Neural progenitor cell (in vitro differentiated cells): ENCODE data around the gene CXCR3. TPM values are rescaled to one million over a fixed set of nuclear protein-coding genes. Genes with fewer than 3 reads are reported as not detected.

Experiments
- DNase-seq: peaks from one replicate; pipeline ENCODE4 v3.0.0-alpha.2; 2016; ENCODE audit warnings: low spot score
- H2AFZ ChIP-seq: fragments of 200-600 bp; sonication (generic); replicated peaks from 2 replicates; pipeline ENCODE4 v1.6.1; 2016; ENCODE audit warnings: antibody characterized with exemption
- H3F3A ChIP-seq: fragments of 200-600 bp; sonication (generic); 2 replicates; pipeline ENCODE4 v1.6.1; 2016; ENCODE audit warnings: antibody characterized with exemption, low read depth
- H3K27ac ChIP-seq: fragments of 200-600 bp; sonication (generic); 2 replicates; pipeline ENCODE4 v1.5.1; 2016; ENCODE audit warnings: mild to moderate bottlenecking
- H3K27me3 ChIP-seq: fragments of 200-600 bp; sonication (generic); 2 replicates; pipeline ENCODE4 v1.6.1; 2016; ENCODE audit warnings: mild to moderate bottlenecking, moderate library complexity
- H3K36me3 ChIP-seq: fragments of 200-600 bp; sonication (generic); 2 replicates; pipeline ENCODE4 v1.5.1; 2016
- H3K4me1 ChIP-seq: fragments of 200-600 bp; sonication (generic); 2 replicates; pipeline ENCODE4 v1.6.1; 2016; ENCODE audit warnings: mixed run types
- H3K4me2 ChIP-seq: fragments of 200-600 bp; sonication (generic); 2 replicates; pipeline ENCODE4 v1.6.1; 2016
- H3K4me3 ChIP-seq: fragments of 200-600 bp; sonication (generic); 2 replicates; pipeline ENCODE4 v1.5.1; 2016
- H3K79me2 ChIP-seq: fragments of 200-600 bp; sonication (generic); 2 replicates; pipeline ENCODE4 v1.6.1; 2016; ENCODE audit warnings: low read depth
- H3K9ac ChIP-seq: fragments of 200-600 bp; sonication (generic); 2 replicates; pipeline ENCODE4 v1.6.1; 2016
- H3K9me3 ChIP-seq: fragments of 200-600 bp; sonication (generic); 2 replicates; pipeline ENCODE4 v1.5.1; 2016; ENCODE audit warnings: low read depth
- H4K20me1 ChIP-seq: fragments of 200-600 bp; sonication (generic); 2 replicates; pipeline ENCODE4 v1.6.1; 2016; ENCODE audit warnings: low read depth
- H3K27ac Mint-ChIP-seq: 3 replicates; pipeline ENCODE4 v1.8.0; 2021; ENCODE audit warnings: mixed read lengths
- H3K27me3 Mint-ChIP-seq: 2 replicates; pipeline ENCODE4 v1.8.0; 2022; ENCODE audit warnings: low read depth, mild to moderate bottlenecking, inconsistent platforms, moderate library complexity, mixed read lengths; ENCODE audit not compliant: insufficient read depth
- H3K36me3 Mint-ChIP-seq: 3 replicates; pipeline ENCODE4 v1.8.0; 2021; ENCODE audit warnings: mixed read lengths
- H3K4me1 Mint-ChIP-seq: 3 replicates; pipeline ENCODE4 v1.8.0; 2021; ENCODE audit warnings: mixed read lengths
- H3K4me3 Mint-ChIP-seq: 3 replicates; pipeline ENCODE4 v1.8.0; 2021; ENCODE audit warnings: mild to moderate bottlenecking, moderate library complexity, mixed read lengths
- H3K9me3 Mint-ChIP-seq: 3 replicates; pipeline ENCODE4 v1.8.0; 2020; ENCODE audit warnings: mixed read lengths
- CTCF ChIP-seq: fragments of 200-600 bp; sonication (generic); IDR thresholded peaks from 2 replicates; pipeline ENCODE4 v1.5.1; 2017; ENCODE audit warnings: antibody characterized with exemption, mild to moderate bottlenecking
- EZH2 ChIP-seq: fragments of 200-600 bp; sonication (generic); IDR thresholded peaks from 2 replicates; pipeline ENCODE4 v1.6.1; 2017; ENCODE audit warnings: antibody characterized with exemption, mild to moderate bottlenecking, moderate library complexity
- EZH2phosphoT487 ChIP-seq: fragments of 200-600 bp; sonication (generic); IDR thresholded peaks from 2 replicates; pipeline ENCODE4 v1.6.1; 2017; ENCODE audit warnings: antibody characterized with exemption
- total RNA-seq: library from RNA; depleted of rRNA; stranded (reverse); fragments of >200 nt; gene quantifications from 2 replicates; pipeline ENCODE4 v1.2.3, GENCODE V29; 2015; ENCODE audit warnings: low replicate concordance

CXCR3 gene
- total RNA-seq, 1 donor from 2014 or later: not detected

GRCh38 chrX:71623714-71624113 is 5.4 kb upstream of the CXCR3 start:
- no peak overlapping the region for H2AFZ ChIP-seq
- no peaks in the 10 kb centered on the region for H3K79me2 ChIP-seq
- H3K36me3 Mint-ChIP-seq: peaks cover under 1% of the 10 kb centered on the region
- peaks cover 2% of the 10 kb centered on the region for H3K27me3 Mint-ChIP-seq
- no peak overlapping the region for H3K4me3 ChIP-seq
- H3K27ac ChIP-seq: no peak overlapping the region
- no peak for DNase-seq
- no peak overlapping the region for H3K27ac Mint-ChIP-seq
- H3K4me3 Mint-ChIP-seq: no peak overlapping the region
- no peak overlapping the region for H3K9ac ChIP-seq
- H3K4me1 Mint-ChIP-seq: no peaks in the 10 kb centered on the region
- H3K4me1 ChIP-seq: no peaks in the 10 kb centered on the region
- H3K27me3 ChIP-seq: no peaks in the 10 kb centered on the region
- H3F3A ChIP-seq: no peaks in the 10 kb centered on the region
- TF ChIP-seq CTCF (no peak), EZH2 (no peak), EZH2phosphoT487 (no peak)
- no peaks in the 10 kb centered on the region for H3K9me3 ChIP-seq
- H4K20me1 ChIP-seq: no peaks in the 10 kb centered on the region
- H3K36me3 ChIP-seq: no peaks in the 10 kb centered on the region
- H3K9me3 Mint-ChIP-seq: peaks cover 10% of the 10 kb centered on the region
- no peak overlapping the region for H3K4me2 ChIP-seq

- DNase-seq: peak; percentile 50
- H3K4me3 ChIP-seq: no peak overlapping the region
- no peak overlapping the region for H3K27ac Mint-ChIP-seq
- no peaks in the 10 kb centered on the region for H3K79me2 ChIP-seq
- H3K4me1 Mint-ChIP-seq: no peaks in the 10 kb centered on the region
- H3K9me3 ChIP-seq: no peaks in the 10 kb centered on the region
- no peak overlapping the region for H2AFZ ChIP-seq
- H3K4me3 Mint-ChIP-seq: no peak overlapping the region
- H3K36me3 ChIP-seq: no peaks in the 10 kb centered on the region
- H3F3A ChIP-seq: no peaks in the 10 kb centered on the region
- H3K27me3 Mint-ChIP-seq: peaks cover 2% of the 10 kb centered on the region
- H3K9ac ChIP-seq: no peak overlapping the region
- H3K9me3 Mint-ChIP-seq: peaks cover 10% of the 10 kb centered on the region
- peaks cover 2% of the 10 kb centered on the region for H3K36me3 Mint-ChIP-seq
- TF ChIP-seq CTCF (no peak), EZH2phosphoT487 (no peak), EZH2 (no peak)
- no peaks in the 10 kb centered on the region for H4K20me1 ChIP-seq
- H3K4me1 ChIP-seq: no peaks in the 10 kb centered on the region
- no peak overlapping the region for H3K27ac ChIP-seq
- no peaks in the 10 kb centered on the region for H3K27me3 ChIP-seq
- H3K4me2 ChIP-seq: no peak overlapping the region
Measured at GRCh38 chrX:71622576-71623450, 4.5 kb upstream of the CXCR3 start.

- peaks cover 9% of the 10 kb centered on the region for H3K9me3 Mint-ChIP-seq
- no peaks in the 10 kb centered on the region for H4K20me1 ChIP-seq
- H3K36me3 ChIP-seq: no peaks in the 10 kb centered on the region
- no peak overlapping the region for H3K4me3 ChIP-seq
- no peak overlapping the region for H3K27ac Mint-ChIP-seq
- no peak overlapping the region for H3K4me3 Mint-ChIP-seq
- no peaks in the 10 kb centered on the region for H3K9me3 ChIP-seq
- peaks cover 2% of the 10 kb centered on the region for H3K27me3 Mint-ChIP-seq
- H2AFZ ChIP-seq: no peak overlapping the region
- H3K9ac ChIP-seq: no peak overlapping the region
- no peaks in the 10 kb centered on the region for H3K4me1 Mint-ChIP-seq
- peaks cover 2% of the 10 kb centered on the region for H3K36me3 Mint-ChIP-seq
- no peak for TF ChIP-seq EZH2phosphoT487
- no peak for TF ChIP-seq EZH2
- TF ChIP-seq CTCF: no peak
- no peaks in the 10 kb centered on the region for H3K4me1 ChIP-seq
- no peak overlapping the region for H3K27ac ChIP-seq
- no peaks in the 10 kb centered on the region for H3K27me3 ChIP-seq
- no peaks in the 10 kb centered on the region for H3K79me2 ChIP-seq
- H3F3A ChIP-seq: no peaks in the 10 kb centered on the region
- H3K4me2 ChIP-seq: no peak overlapping the region
- no peak for DNase-seq
Measured at GRCh38 chrX:71622032-71622575, 3.8 kb upstream of the CXCR3 start.
